Measurements from ENCODE around the gene ALK. TPM values are rescaled to one million over a fixed set of nuclear protein-coding genes. Genes with fewer than 3 reads are reported as not detected.

The ALK gene
- total RNA-seq, 3 donors from 2014 or later, result 0.07 to 2.4 (median 0.09) TPM

DNA sequence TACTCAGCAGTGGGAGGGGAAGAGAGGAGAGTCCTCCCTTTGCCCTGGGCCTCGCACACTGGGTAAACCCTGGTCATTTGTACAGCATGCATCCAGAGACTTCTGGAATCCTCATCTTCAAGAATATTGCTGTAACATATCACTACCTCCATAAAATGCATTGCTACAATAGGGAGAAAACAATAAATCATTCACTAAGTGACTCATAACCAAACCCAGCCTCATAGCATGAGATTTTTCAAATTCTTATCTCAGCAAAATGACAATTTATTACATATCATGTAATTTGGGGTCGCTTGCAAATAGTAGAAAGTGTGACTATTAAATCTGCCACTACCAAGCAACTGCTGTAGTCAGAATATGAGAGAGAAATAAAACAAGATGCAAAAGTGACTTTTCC lies 189.4 kb downstream of the ALK start:
- Histone ChIP-seq H3K36me3 (ENCODE audit: low read depth) (no peaks in the 10 kb centered on the region), H3K4me3 (no peak overlapping the region), H3K4me1 (ENCODE audit: low read depth) (no peaks in the 10 kb centered on the region), H3K9me3 (no peaks in the 10 kb centered on the region)
- TF ChIP-seq, protein P1, sequence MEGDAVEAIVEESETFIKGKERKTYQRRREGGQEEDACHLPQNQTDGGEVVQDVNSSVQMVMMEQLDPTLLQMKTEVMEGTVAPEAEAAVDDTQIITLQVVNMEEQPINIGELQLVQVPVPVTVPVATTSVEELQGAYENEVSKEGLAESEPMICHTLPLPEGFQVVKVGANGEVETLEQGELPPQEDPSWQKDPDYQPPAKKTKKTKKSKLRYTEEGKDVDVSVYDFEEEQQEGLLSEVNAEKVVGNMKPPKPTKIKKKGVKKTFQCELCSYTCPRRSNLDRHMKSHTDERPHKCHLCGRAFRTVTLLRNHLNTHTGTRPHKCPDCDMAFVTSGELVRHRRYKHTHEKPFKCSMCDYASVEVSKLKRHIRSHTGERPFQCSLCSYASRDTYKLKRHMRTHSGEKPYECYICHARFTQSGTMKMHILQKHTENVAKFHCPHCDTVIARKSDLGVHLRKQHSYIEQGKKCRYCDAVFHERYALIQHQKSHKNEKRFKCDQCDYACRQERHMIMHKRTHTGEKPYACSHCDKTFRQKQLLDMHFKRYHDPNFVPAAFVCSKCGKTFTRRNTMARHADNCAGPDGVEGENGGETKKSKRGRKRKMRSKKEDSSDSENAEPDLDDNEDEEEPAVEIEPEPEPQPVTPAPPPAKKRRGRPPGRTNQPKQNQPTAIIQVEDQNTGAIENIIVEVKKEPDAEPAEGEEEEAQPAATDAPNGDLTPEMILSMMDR (IDR thresholded peaks at IDR 0.05), result no peak
- intact Hi-C loops (cut with DNase I, micrococcal nuclease), result no loop called here
- DNase-seq (no peak), ATAC-seq (no peak)

DNA sequence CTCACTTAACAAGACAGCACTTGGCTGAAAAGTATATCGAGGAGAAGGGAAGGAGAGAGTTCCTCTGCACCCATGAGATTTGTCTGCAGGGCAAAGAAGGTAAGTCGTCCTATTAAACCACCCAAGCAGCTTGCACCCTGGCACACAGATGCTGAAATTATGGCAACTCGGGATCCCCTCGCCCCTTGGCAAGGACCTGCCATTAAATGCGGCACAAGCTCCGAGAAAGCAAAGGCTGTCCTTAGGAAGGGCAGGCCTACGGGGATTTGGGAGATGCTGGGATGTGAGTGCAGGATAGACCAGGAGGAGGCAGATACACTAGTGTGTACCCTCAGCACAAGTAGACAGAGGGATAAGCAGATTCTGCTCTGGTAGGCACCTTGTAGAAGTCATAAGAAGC lies 191.5 kb downstream of the ALK start:
- ATAC-seq (no peak), DNase-seq (no peak)
- intact Hi-C loops (cut with DNase I, micrococcal nuclease), result no loop called here
- Histone ChIP-seq H3K4me1 (ENCODE audit: low read depth) (no peaks in the 10 kb centered on the region), H3K36me3 (ENCODE audit: low read depth) (no peaks in the 10 kb centered on the region), H3K4me3 (no peak overlapping the region), H3K9me3 (no peaks in the 10 kb centered on the region)
- TF ChIP-seq, protein P1 (IDR thresholded peaks at IDR 0.05), result no peak

DNA sequence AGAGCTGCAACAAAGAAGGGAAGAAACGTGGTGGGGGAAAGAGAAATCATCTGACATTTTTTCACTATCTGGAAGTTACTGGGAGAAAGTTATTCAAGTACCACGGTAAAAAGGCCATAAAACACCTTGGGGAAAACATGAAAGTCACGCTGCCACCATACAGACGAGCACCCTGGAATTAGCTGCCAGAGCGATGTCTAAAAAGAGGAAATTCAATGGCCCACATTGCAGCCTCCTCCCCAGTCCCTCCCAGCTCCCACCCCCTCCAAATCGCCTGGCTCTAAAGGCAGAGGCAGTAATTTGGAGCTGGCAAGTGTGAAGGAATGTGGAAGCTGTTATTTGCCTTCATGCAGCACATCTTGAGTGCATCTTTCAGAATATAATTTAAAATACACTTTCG lies 192.0 kb downstream of the ALK start:
- intact Hi-C loops (cut with DNase I, micrococcal nuclease), result no loop called here
- no peaks in the 10 kb centered on the region for H3K4me1 ChIP-seq (ENCODE audit: low read depth)

DNA sequence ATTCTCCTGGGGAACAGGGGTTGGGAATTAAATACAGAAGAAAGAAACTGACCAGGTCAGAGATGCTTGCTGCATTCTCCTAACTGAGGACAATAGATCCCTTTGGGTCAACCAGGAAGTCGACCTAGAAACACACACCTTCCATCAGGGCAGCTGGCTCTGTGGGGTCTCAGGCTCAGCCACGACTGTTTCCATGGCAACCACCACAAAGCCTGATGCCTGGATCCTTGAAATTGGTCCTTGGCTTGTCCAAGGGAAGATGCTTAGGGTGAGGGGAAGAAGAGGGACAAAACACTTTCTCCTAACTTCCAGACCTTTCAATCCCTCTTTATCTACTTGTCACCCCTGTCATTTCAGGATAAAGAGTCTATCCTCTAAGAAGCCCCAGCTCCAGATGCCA lies 194.4 kb downstream of the ALK start:
- no peak overlapping the region for H3K4me3 ChIP-seq
- TF ChIP-seq, protein P1 (IDR thresholded peaks at IDR 0.05), result no peak
- no peaks in the 10 kb centered on the region for H3K9me3 ChIP-seq
- intact Hi-C loops (cut with DNase I, micrococcal nuclease), result no loop called here
- ATAC-seq, result no peak
- no peaks in the 10 kb centered on the region for H3K4me1 ChIP-seq (ENCODE audit: low read depth)
- no peak for DNase-seq
- H3K36me3 ChIP-seq (ENCODE audit: low read depth), result no peaks in the 10 kb centered on the region

More for the DNA sequence above, 192.0 kb downstream of the ALK start:
- Histone ChIP-seq H3K36me3 (ENCODE audit: low read depth) (no peaks in the 10 kb centered on the region), H3K9me3 (no peaks in the 10 kb centered on the region), H3K4me3 (no peak overlapping the region)
- DNase-seq (no peak), ATAC-seq (no peak)
- TF ChIP-seq, protein P1 (IDR thresholded peaks at IDR 0.05), result no peak

DNA sequence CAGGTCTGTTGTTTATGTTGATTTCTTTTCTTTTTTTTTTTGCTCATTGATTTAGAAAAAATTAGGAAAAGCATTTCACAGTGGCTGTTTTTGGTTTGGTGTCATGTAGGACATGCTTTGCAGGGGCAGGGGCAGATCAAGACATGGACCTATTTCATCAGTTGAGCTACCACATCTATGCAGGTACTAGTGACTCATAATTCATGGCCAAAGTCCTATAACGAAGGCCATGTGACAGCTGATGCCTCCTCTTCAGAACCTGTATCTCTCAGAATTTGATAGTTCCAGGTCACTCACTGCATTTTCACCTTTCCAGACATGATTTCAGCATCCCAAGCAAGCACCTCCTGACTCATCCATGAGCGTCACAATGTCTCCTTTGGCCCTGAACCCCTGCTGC lies 195.8 kb downstream of the ALK start:
- H3K9me3 ChIP-seq, result no peaks in the 10 kb centered on the region
- DNase-seq, result no peak
- H3K4me3 ChIP-seq, result no peak overlapping the region
- H3K36me3 ChIP-seq (ENCODE audit: low read depth), result no peaks in the 10 kb centered on the region
- H3K4me1 ChIP-seq (ENCODE audit: low read depth), result no peaks in the 10 kb centered on the region
- intact Hi-C loops (cut with DNase I, micrococcal nuclease), result no loop called here
- TF ChIP-seq, protein P1 (IDR thresholded peaks at IDR 0.05), result no peak
- no peak for ATAC-seq

DNA sequence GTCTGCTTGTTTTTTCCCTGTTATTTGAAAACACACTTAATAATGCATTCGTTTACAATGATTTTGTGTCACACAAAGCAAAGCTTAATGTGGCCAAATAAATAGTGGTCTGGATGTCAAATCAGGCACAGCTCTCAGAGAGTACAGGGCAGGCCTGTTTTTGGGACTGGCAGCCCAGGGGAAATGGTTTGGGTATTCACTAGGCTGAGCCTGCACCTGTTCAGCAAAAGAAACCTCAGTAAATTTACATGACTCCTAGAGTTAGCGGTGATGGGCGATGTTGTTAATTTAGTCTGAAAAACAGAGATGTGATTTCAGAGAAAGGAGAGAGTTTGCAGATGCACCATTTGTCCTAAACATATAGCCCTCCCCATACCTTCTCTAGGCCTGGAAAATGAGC lies 197.1 kb downstream of the ALK start:
- ATAC-seq, result no peak

More for the DNA sequence above, 197.1 kb downstream of the ALK start:
- Histone ChIP-seq H3K4me1 (ENCODE audit: low read depth) (no peaks in the 10 kb centered on the region), H3K4me3 (no peak overlapping the region), H3K9me3 (no peaks in the 10 kb centered on the region), H3K36me3 (ENCODE audit: low read depth) (no peaks in the 10 kb centered on the region)
- intact Hi-C loops (cut with DNase I, micrococcal nuclease), result no loop called here
- DNase-seq, result no peak
- TF ChIP-seq, protein P1 (IDR thresholded peaks at IDR 0.05), result no peak

Data from mucosa of descending colon (tissue), 3 donors.